ENCODE results near the gene SLCO2A1.

SLCO2A1 gene

DNA sequence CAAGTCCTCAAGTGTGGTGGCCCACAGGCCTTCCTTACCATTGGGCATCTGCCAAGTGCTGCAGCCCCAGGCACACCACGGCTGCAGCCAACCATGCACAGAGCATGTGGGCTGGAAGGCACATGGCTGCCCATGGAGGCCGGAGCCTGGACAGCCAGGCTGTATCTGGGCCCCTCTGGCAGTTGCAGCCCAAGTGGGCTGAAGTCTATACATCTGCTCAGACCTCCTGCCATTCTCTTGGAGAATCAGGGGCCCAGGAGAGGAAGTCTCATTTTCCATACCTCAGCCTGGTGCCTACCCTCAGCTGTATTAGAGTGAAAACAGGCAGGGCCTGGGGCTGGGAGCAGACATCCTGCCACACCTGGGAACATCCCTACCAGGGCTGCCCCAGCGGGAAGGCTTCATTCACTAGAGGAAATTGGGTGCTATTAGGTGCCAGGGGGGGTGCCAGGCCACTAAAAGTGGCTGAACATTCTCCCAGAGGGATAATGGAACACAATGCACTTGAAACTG lies 48.0 kb upstream of the SLCO2A1 start:
- no peak overlapping the region for H3K9ac ChIP-seq (ENCODE audit: low read length)

DNA sequence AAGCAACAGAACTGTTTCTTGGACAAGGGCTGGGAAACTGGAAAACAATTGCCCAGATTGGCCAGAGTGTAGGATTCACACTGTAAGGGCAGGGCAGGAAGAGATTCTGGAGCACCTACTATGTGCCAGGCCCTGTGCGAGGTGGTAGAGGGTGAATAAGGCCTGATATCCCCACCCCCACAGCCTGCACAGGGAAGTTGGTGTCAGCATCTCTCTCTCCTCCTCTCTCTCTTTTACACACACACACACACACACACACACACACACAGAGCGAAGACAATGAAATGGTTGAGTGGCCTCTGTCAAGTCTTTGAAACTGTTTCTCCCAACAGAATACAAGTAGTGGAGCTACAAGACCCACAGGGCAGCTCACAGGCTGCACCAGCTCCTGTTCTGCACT lies 47.1 kb upstream of the SLCO2A1 start:
- H3K27ac ChIP-seq (ENCODE audit: low read length), result no peak overlapping the region
- no peaks in the 10 kb centered on the region for H3K79me2 ChIP-seq (ENCODE audit: low read length)
- H4K20me1 ChIP-seq (ENCODE audit: insufficient read depth, low read length), result no peaks in the 10 kb centered on the region
- H3K9me3 ChIP-seq (replicated peaks; ENCODE audit: insufficient read depth, low read length), result no peaks in the 10 kb centered on the region
- TF ChIP-seq EZH2phosphoT487 (IDR thresholded peaks at IDR 0.05; ENCODE audit: low read length), result no peak
- TF ChIP-seq CTCF (IDR thresholded peaks at IDR 0.05; ENCODE audit: low read length), result no peak
- no peaks in the 10 kb centered on the region for H3K27me3 ChIP-seq (replicated peaks; ENCODE audit: insufficient read depth, low read length)
- H3K9me2 ChIP-seq (replicated peaks; ENCODE audit: insufficient read depth, low read length), result no peaks in the 10 kb centered on the region
- no peak overlapping the region for H3K4me3 ChIP-seq (ENCODE audit: low read length)
- no peak overlapping the region for H3K4me2 ChIP-seq (ENCODE audit: low read depth, low read length)
- no peaks in the 10 kb centered on the region for H3F3A ChIP-seq (ENCODE audit: insufficient read depth, low read length)
- DNase-seq, result no peak
- H2AFZ ChIP-seq (ENCODE audit: low read length), result no peak overlapping the region
- H3K4me1 ChIP-seq (ENCODE audit: low read length), result no peaks in the 10 kb centered on the region
- no peak overlapping the region for H3K9ac ChIP-seq (ENCODE audit: low read length)
- no peaks in the 10 kb centered on the region for H3K36me3 ChIP-seq (replicated peaks; ENCODE audit: insufficient read depth, low read length)

More for the DNA sequence above, 48.0 kb upstream of the SLCO2A1 start:
- Histone ChIP-seq H3K4me1 (ENCODE audit: low read length) (no peaks in the 10 kb centered on the region), H3K79me2 (ENCODE audit: low read length) (no peaks in the 10 kb centered on the region), H3K36me3 (replicated peaks; ENCODE audit: insufficient read depth, low read length) (no peaks in the 10 kb centered on the region), H3K9me2 (replicated peaks; ENCODE audit: insufficient read depth, low read length) (no peaks in the 10 kb centered on the region), H2AFZ (ENCODE audit: low read length) (no peak overlapping the region), H3K4me2 (ENCODE audit: low read depth, low read length) (no peak overlapping the region), H3K27me3 (replicated peaks; ENCODE audit: insufficient read depth, low read length) (no peaks in the 10 kb centered on the region), H3K4me3 (ENCODE audit: low read length) (no peak overlapping the region), H4K20me1 (ENCODE audit: insufficient read depth, low read length) (no peaks in the 10 kb centered on the region), H3F3A (ENCODE audit: insufficient read depth, low read length) (no peaks in the 10 kb centered on the region), H3K27ac (ENCODE audit: low read length) (no peak overlapping the region), H3K9me3 (replicated peaks; ENCODE audit: insufficient read depth, low read length) (no peaks in the 10 kb centered on the region)
- no peak for TF ChIP-seq EZH2phosphoT487 (IDR thresholded peaks at IDR 0.05; ENCODE audit: low read length)
- no peak for TF ChIP-seq EZH2 (optimal IDR thresholded peaks at IDR 0.05; ENCODE audit: low read depth, low read length)
- no peak for TF ChIP-seq CTCF (IDR thresholded peaks at IDR 0.05; ENCODE audit: low read length)
- DNase-seq, result no peak

DNA sequence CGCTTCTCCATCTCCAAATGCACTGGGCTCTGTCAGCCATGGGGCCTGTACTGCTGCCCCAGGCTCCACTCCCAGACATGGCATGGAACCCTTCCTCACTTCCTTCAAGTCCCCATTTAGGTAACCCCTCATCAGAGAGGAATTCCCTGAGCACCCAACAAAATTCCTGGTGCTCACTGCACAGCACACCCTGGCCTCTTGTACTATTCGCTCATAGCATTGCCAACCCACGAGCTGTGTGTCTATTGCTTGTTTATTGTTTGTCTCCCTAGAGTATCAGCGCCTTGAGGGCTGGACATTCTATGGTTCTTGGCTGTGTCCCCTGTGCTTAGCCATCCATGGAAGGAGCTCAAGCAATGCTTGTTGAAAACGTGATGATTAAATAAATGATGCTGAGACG lies 46.1 kb upstream of the SLCO2A1 start:
- Histone ChIP-seq H3K27ac (ENCODE audit: low read length) (no peak overlapping the region), H3K4me3 (ENCODE audit: low read length) (no peak overlapping the region), H3K4me2 (ENCODE audit: low read depth, low read length) (no peak overlapping the region), H3K9me3 (replicated peaks; ENCODE audit: insufficient read depth, low read length) (no peaks in the 10 kb centered on the region), H3K79me2 (ENCODE audit: low read length) (no peaks in the 10 kb centered on the region), H4K20me1 (ENCODE audit: insufficient read depth, low read length) (no peaks in the 10 kb centered on the region), H3K9ac (ENCODE audit: low read length) (no peak overlapping the region), H3K36me3 (replicated peaks; ENCODE audit: insufficient read depth, low read length) (no peaks in the 10 kb centered on the region), H3F3A (ENCODE audit: insufficient read depth, low read length) (no peaks in the 10 kb centered on the region), H3K4me1 (ENCODE audit: low read length) (no peaks in the 10 kb centered on the region), H2AFZ (ENCODE audit: low read length) (no peak overlapping the region), H3K27me3 (replicated peaks; ENCODE audit: insufficient read depth, low read length) (no peaks in the 10 kb centered on the region), H3K9me2 (replicated peaks; ENCODE audit: insufficient read depth, low read length) (no peaks in the 10 kb centered on the region)
- no peak for TF ChIP-seq EZH2 (optimal IDR thresholded peaks at IDR 0.05; ENCODE audit: low read depth, low read length)
- TF ChIP-seq EZH2phosphoT487 (IDR thresholded peaks at IDR 0.05; ENCODE audit: low read length), result no peak
- TF ChIP-seq CTCF (IDR thresholded peaks at IDR 0.05; ENCODE audit: low read length), result no peak
- no peak for DNase-seq

Measured in MM.1S (cell line).